ENCODE measurements around the gene PODNL1. TPM values are rescaled to one million over a fixed set of nuclear protein-coding genes. Genes with fewer than 3 reads are reported as not detected.

Gene PODNL1
- total RNA-seq, 1 experiment from 2014 or later: 0.53 TPM

DNA sequence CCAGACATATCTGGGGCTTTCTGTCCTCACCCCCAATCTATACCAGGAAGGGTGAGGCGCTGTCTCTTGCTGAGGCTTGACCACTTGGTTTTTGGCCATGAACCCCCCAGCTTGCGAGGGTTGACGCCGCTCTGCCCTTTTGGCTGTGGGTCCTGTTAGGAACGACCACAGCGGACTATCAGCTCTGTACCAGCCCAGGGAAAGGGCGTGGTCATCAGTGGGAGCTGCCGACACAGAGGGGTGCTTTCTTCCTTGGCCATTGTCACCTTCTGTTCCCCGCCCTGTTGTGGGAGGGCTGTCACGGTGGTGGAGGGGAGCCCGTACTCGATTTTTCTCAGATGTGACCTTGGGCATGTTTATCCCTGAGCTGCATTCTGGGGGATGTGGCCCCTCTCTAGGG lies 19.8 kb upstream of the PODNL1 start:
- DNase-seq (ENCODE audit: low read depth in 1 of 2, low spot score in 2 of 2): no peak
- H3K36me3 ChIP-seq: peaks cover 81% of the 10 kb centered on the region
- H3K27me3 ChIP-seq (replicated peaks): no peaks in the 10 kb centered on the region
- no peak overlapping the region for H3K4me3 ChIP-seq
- H3K4me1 ChIP-seq (replicated peaks): peaks cover 9% of the 10 kb centered on the region
- no peak overlapping the region for H3K27ac ChIP-seq
- no peaks in the 10 kb centered on the region for H3K9me3 ChIP-seq (replicated peaks)

DNA sequence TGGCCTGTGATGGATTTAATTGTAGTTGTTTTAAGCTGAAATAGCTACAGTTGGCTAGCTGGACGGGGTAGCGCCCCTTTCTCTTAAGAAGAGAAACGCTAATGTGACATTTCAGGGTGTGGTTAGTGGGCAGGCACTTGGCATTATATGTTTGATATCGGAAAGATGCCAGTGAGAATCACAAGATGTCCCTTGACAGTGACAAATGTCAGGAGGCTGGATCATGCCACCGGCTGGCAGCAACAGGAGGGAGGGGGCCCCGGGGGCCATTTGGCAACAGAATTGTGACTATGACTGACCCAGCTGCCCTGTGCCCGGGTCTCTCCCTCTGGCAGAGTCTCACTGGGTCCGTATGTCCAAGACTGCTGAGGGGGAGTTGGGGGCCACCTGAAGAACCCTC lies 18.8 kb upstream of the PODNL1 start:
- Histone ChIP-seq H3K36me3 (peaks cover 77% of the 10 kb centered on the region), H3K4me1 (replicated peaks) (peaks cover 11% of the 10 kb centered on the region), H3K9me3 (replicated peaks) (no peaks in the 10 kb centered on the region), H3K4me3 (no peak overlapping the region), H3K27me3 (replicated peaks) (no peaks in the 10 kb centered on the region), H3K27ac (no peak overlapping the region)
- DNase-seq (ENCODE audit: low read depth in 1 of 2, low spot score in 2 of 2): no peak

DNA sequence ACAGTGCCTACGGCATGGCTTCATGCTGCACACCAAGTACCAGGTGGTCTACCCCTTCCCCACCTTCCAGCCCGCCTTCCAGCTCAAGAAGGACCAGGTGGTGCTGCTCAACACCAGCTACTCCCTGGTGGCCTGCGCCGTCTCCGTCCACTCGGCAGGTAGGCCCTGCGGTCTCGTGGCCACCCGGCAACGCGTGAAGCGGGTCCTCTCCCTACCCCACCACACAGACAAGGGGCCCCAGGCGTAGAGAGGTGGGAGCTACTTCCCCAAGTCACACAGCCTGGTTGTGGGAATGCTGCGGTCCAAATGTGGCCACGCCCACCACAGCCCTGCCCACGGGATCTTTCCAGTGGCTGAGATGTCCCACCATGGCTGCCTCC lies 18.1 kb upstream of the PODNL1 start:
- Histone ChIP-seq H3K27ac (no peak overlapping the region), H3K4me3 (no peak overlapping the region), H3K4me1 (replicated peaks) (peaks cover 14% of the 10 kb centered on the region), H3K36me3 (peaks cover 73% of the 10 kb centered on the region), H3K27me3 (replicated peaks) (no peaks in the 10 kb centered on the region), H3K9me3 (replicated peaks) (no peaks in the 10 kb centered on the region)
- DNase-seq (ENCODE audit: low read depth in 1 of 2, low spot score in 2 of 2): no peak

DNA sequence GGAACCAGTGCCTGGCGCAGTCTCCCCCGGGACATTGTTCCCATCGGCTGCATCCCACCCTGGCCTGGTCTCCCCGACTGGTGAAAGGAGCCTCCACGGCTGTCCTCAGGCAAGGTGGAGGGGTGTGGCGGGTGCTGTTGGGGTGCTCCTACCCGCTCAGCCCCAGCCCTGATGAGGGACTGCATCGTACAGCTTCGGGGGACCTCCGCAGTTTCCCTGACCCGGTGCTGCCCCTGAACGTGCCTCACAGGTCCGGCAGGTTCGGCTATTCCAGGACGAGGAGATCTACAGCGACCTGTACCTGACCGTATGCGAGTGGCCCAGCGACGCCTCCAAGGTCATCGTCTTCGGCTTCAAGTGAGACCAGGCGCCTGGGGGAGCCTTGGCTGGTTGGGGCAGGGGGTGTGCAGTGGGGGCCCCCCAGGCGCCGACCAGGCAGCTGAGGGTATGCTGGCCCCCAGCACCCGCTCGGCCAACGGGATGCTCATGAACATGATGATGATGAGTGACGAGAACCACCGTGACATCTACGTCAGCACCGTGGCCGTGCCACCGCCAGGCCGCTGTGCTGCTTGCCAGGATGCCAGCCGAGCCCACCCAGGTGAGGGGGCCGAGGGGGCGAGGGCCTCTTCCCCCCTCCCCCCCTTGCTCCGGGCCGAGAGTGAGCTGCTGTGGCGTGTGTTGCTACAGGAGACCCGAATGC lies 17.6 kb upstream of the PODNL1 start:
- Histone ChIP-seq H3K27me3 (replicated peaks) (no peaks in the 10 kb centered on the region), H3K9me3 (replicated peaks) (no peaks in the 10 kb centered on the region), H3K4me1 (replicated peaks) (peaks cover 14% of the 10 kb centered on the region), H3K27ac (no peak overlapping the region), H3K36me3 (peaks cover 71% of the 10 kb centered on the region), H3K4me3 (no peak overlapping the region)
- DNase-seq (ENCODE audit: low read depth in 1 of 2, low spot score in 2 of 2): no peak

DNA sequence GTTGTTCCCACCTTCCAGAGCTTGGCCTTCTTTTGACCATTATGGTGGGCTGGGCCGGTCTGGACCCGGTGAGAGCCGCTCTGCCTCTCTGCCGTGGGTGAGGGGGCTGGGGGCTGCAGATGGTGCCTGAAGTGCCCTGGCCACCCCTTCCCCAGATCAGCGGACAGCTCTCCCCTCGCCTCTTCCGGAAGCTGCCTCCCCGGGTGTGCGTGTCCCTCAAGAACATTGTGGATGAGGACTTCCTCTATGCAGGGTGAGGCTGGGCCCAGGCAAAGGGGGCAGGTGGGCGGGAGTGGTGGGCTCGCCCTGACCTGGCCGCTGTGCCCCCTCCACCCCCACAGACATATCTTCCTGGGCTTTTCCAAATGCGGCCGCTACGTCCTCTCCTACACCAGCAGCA lies 16.0 kb upstream of the PODNL1 start:
- Histone ChIP-seq H3K36me3 (peaks cover 55% of the 10 kb centered on the region), H3K4me1 (replicated peaks) (peaks cover 14% of the 10 kb centered on the region)
- DNase-seq (ENCODE audit: low read depth in 1 of 2, low spot score in 2 of 2): no peak

DNA sequence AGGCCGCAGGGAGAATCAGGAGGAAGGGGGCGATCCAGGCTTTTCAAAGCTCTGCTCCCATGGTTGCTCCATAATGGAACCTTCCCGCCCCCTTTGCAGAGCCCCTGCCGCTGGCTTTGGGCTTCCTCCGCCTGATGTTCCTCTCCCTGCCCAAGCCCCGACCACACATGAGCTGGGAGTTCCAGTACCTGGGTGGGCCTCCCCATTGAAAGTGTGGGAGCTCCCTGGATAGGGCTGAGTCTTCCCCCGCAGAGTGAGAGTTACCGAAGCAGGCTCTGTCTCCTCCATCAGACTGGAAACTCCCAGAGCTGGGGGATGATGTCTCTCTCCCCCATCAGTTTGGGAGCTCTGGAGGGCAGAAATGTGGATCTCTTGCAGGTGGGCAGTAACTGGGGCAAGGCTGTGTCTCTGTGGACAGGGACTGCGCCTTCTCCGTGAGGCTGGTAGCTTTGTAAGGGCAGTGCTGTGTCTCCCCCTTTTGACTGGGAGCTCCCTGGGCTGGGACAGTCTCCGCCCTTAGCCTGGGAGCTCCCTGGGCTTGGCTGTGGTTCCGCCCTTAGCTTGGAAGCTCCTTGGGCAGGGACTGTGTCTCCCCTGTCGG lies 14.8 kb upstream of the PODNL1 start:
- Histone ChIP-seq H3K4me1 (replicated peaks) (peaks cover 14% of the 10 kb centered on the region), H3K4me3 (peak overlapping the region; percentile 61), H3K27me3 (replicated peaks) (no peaks in the 10 kb centered on the region), H3K36me3 (peaks cover 43% of the 10 kb centered on the region), H3K27ac (no peak overlapping the region), H3K9me3 (replicated peaks) (no peaks in the 10 kb centered on the region)
- DNase-seq (ENCODE audit: low read depth in 1 of 2, low spot score in 2 of 2): peak; percentile 44 to 63

More for the DNA sequence above, 16.0 kb upstream of the PODNL1 start:
- no peak overlapping the region for H3K4me3 ChIP-seq
- H3K9me3 ChIP-seq (replicated peaks): no peaks in the 10 kb centered on the region
- H3K27ac ChIP-seq: no peak overlapping the region
- H3K27me3 ChIP-seq (replicated peaks): no peaks in the 10 kb centered on the region

DNA sequence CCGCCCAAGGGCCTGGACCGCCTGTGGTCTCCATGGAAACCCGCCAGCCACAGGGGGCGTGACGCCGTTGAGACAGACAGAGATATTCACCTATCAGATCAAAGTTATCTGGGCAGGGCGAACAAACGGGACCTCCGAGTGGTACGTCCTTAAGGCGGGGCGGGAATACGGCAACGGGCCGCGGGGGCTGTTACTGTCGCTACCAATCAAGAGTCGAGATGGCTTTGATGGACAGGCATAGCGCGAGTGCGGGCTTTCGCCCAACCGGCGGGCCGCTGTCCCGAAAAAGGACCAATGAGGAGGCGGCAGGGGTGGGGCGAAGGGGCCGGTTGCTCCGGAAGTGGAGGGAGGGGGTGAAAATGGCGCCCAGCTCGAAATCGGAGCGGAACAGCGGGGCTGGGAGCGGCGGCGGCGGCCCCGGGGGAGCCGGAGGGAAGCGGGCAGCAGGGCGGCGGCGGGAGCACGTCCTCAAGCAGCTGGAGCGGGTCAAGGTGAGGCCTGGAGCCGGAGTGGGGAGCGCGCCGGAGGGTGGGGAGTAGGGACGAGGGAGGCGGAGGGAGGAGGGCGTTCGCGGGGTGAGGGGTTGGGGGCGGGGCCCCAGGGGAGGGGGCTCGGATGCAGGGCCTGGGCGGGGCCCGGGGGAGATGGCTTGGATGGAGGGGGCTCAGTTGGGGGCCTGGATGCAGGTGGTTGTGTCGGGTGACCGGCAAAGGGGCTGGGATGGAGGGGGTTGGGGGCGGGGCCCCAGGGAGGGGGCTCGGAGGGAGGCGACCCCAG lies 14.1 kb upstream of the PODNL1 start, which contains the start of gene DCAF15:
DCAF15 (plus strand) TSS at position 356 of the 777 bp plus-strand sequence; CDS start at position 360, 4 bp downstream.
- DNase-seq (ENCODE audit: low read depth in 1 of 2, low spot score in 2 of 2): peak; percentile 98 to 100
- peak within 1 kb of the TSS; percentile 81 for H3K27ac ChIP-seq

DNA sequence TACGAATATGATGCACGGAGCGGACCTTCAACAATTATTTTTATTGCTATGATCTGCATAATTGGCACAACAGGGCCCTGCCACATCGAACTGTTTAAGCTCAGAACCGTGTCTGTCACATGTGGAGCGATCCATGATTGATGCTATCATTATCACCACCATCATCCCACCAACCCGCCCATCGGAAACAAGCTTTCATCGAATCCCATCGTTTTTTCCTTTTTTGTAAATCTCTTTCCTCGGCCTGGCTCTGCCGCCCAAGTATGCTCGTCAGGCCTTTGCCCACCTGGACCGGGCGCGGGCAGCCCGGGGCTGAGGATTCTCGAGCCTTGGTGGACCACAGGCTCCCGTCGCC lies 13.6 kb upstream of the PODNL1 start:
- Histone ChIP-seq H3K4me3 (peak overlapping the region; percentile 61), H3K36me3 (peaks cover 30% of the 10 kb centered on the region), H3K4me1 (replicated peaks) (peaks cover 14% of the 10 kb centered on the region), H3K27ac (no peak overlapping the region), H3K27me3 (replicated peaks) (no peaks in the 10 kb centered on the region), H3K9me3 (replicated peaks) (no peaks in the 10 kb centered on the region)
- DNase-seq (ENCODE audit: low read depth in 1 of 2, low spot score in 2 of 2): no peak

More for the DNA sequence above, 14.1 kb upstream of the PODNL1 start, which contains the start of gene DCAF15:
- Histone ChIP-seq H3K27me3 (replicated peaks) (no peaks in the 10 kb centered on the region), H3K9me3 (replicated peaks) (no peaks in the 10 kb centered on the region), H3K36me3 (peaks cover 36% of the 10 kb centered on the region), H3K4me3 (peak within 1 kb of the TSS; percentile 61), H3K4me1 (replicated peaks) (peaks cover 14% of the 10 kb centered on the region)

DNA sequence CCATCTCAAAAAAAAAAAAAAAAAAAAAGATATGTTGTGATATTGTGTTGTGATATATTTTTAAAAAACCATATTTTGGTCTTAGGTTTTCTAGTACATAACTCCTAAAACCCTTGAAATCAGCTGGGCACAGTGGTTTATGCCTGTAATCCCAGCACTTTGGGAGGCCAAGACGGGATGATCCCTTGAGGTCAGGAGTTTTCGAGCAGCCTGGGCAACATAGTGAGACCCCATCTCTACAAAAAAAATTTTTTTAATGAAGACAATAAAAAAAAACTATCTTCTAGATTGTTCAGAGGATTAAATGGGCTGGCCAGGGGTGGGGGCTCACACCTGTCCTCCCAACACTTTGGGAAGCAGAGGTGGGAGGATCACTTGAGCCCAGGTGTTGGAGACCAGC lies 12.8 kb upstream of the PODNL1 start:
- Histone ChIP-seq H3K36me3 (peaks cover 23% of the 10 kb centered on the region), H3K4me3 (no peak overlapping the region), H3K9me3 (replicated peaks) (no peaks in the 10 kb centered on the region), H3K27ac (no peak overlapping the region), H3K4me1 (replicated peaks) (peaks cover 14% of the 10 kb centered on the region), H3K27me3 (replicated peaks) (no peaks in the 10 kb centered on the region)
- DNase-seq (ENCODE audit: low read depth in 1 of 2, low spot score in 2 of 2): no peak

DNA sequence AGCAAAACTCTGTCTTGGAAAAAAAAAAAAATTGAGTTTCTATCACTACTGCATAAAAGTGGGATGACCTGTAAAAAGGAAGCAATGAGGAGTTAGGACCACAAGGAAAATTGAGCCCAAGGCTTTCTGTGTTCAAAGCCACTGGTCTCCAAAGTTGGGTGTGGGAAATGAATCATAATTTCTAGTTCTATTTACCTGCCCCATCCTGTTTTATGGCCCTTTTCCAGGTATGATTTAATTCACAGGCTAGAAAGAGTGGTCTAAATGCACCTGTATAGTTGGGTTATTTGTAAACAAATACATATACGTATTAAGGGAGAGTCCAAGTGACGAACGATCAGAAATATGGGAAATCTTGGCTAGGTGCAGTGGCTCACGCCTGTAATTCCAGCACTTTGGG lies 8.2 kb upstream of the PODNL1 start:
- DNase-seq (ENCODE audit: low read depth in 1 of 2, low spot score in 2 of 2): no peak
- Histone ChIP-seq H3K27me3 (replicated peaks) (no peaks in the 10 kb centered on the region), H3K36me3 (no peaks in the 10 kb centered on the region), H3K27ac (no peak overlapping the region), H3K4me3 (no peak overlapping the region), H3K4me1 (replicated peaks) (no peaks in the 10 kb centered on the region), H3K9me3 (replicated peaks) (no peaks in the 10 kb centered on the region)

DNA sequence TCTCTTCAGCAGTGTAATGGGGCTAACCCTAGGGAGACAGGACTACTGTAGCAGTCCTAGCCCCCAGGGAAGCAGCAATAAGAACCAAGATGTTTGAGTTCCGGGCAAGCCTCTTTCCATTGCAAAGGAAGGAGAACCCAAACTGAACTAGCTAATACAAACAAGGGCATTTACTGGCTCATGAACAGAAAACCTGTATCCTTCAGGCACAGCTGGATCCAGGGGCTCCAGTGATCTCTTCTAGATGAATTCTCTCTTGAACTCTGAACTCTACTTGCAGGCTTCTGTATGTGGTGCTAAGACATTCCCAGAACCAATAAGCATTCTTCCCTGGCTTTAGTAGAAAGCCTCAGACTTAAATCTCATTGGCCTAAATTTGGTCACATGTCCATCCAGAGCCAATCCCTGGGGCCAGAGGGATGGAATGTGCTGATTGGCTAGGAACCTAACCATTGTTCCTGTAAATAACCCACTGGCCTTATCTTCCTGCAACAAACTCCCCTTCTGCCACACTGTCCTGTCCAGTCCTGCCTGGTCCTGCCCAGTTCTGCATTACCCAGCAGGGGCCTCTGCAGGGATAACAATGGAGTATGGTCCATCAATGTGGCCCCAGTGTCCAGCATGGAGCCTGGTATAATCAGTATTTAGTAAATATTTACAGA lies 3.9 kb upstream of the PODNL1 start:
- no peaks in the 10 kb centered on the region for H3K9me3 ChIP-seq (replicated peaks)
- no peaks in the 10 kb centered on the region for H3K27me3 ChIP-seq (replicated peaks)
- no peak overlapping the region for H3K4me3 ChIP-seq
- no peaks in the 10 kb centered on the region for H3K36me3 ChIP-seq
- H3K4me1 ChIP-seq (replicated peaks): peaks cover 14% of the 10 kb centered on the region
- no peak overlapping the region for H3K27ac ChIP-seq
- no peak for DNase-seq (ENCODE audit: low read depth in 1 of 2, low spot score in 2 of 2)

DNA sequence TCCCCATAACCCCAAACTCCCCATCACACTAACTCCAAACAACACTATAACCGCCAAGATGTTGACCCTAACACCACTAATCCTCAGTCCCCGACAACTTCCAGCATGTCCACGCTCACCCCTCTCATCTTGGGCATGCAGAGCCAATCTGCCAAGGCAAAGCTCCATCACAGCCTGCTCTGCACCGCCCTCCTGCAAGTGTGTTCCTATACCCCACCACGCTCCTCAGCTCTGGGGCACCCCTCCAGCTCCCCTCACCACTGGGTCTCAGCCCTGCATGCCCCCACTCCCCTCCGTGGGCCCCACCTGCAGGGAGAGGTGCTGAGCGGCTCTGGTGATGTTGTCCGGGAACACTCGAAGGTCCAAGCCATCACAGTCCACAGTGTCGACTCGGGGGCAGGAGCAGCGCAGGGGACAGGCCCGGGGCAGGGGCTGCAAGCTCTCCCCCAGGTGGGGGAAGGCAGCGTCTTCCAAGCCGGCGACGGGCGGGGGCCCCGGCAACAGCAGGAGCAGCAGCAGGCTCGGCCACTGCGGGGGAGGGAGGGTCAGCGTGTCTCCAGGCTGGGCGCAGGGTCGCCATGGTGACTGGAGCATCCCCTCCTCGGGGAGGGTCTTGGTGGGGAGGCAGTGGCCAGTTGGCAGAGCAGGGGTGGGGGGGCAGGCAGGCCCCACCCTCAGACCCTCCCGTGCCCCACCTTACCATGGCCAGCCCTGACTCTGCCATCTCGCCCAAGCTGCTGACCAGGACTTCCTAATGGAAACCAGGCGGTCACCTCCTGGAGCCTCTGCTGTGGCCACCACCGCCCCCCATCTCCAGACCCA lies 527 bp downstream of the PODNL1 start:
- Histone ChIP-seq H3K4me3 (no peak overlapping the region), H3K4me1 (replicated peaks) (peaks cover 14% of the 10 kb centered on the region), H3K27me3 (replicated peaks) (no peaks in the 10 kb centered on the region), H3K36me3 (no peaks in the 10 kb centered on the region), H3K27ac (no peak overlapping the region), H3K9me3 (replicated peaks) (no peaks in the 10 kb centered on the region)
- DNase-seq (ENCODE audit: low read depth in 1 of 2, low spot score in 2 of 2): no peak
